Stimulated activated CD4-positive, alpha-beta T cell treated with anti-CD3 and anti-CD28 coated beads, Interleukin-1b, Interleukin-23, amount 100 ng/mL, for 24 hours (primary cell): ENCODE results near the gene SUGP1.

Source experiments
- DNase-seq, 4 experiments: peaks; one replicate each; pipeline ENCODE4 v3.0.0-alpha.2; 2020; ENCODE audit warnings: low read depth in 4 of 4, low spot score in 1 of 4

Gene SUGP1

DNA sequence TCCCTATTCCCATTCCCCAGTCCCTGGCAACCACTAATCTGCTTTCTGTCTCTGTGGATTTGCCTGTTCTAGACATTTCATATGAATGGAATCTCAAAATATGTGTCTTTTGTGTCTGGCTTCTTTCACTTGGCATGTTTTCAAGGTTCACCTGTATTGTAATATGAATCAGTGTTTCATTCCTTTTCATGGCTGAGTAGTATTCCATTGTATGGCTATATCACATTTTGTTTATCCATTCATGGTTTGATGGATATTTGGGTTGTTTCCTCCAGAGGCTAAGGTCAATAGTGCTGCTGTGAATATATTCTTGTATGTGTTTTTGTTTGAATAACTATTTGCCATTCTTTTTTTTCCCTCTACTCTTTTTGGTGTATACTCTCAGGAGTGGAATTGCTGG, 84.1 kb downstream of the SUGP1 start:
- DNase-seq, result no peak

GRCh38 chr19:19234220-19234816, 86.0 kb downstream of the SUGP1 start:
- DNase-seq, result no peak

GRCh38 chr19:19232261-19232721, 88.0 kb downstream of the SUGP1 start:
- no peak for DNase-seq

- no peak for DNase-seq
These were observed 89.3 kb downstream of the SUGP1 start for GRCh38 chr19:19230999-19231398.

- no peak for DNase-seq
These were observed 90.6 kb downstream of the SUGP1 start for GRCh38 chr19:19229701-19230100.

DNA sequence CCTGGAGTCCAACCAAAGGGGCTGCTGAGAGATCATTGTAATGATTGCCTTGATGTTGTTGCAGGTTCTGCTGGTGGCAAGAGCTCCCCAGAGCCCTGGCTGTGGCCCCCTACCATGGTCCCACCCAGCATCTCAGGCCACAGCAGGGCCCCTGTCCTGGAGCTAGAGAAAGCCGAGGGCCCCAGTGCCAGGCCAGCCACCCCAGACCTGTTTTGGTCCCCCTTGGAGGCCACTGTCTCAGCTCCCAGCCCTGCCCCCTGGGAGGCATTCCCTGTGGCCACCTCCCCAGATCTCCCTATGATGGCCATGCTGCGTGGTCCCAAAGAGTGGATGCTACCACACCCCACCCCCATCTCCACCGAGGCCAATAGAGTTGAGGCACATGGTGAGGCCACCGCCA, 93.1 kb downstream of the SUGP1 start:
- DNase-seq, result no peak

GRCh38 chr19:19226663-19227062, 93.6 kb downstream of the SUGP1 start:
- no peak for DNase-seq

GRCh38 chr19:19226204-19226603, 94.1 kb downstream of the SUGP1 start:
- DNase-seq, result no peak
